ENCODE data around the gene ZNF638. TPM values are rescaled to one million over a fixed set of nuclear protein-coding genes. Genes with fewer than 3 reads are reported as not detected.
A peak's percentile ranks its signal among the peaks of the same experiment; 100 is the strongest.

Gene ZNF638, protein sequence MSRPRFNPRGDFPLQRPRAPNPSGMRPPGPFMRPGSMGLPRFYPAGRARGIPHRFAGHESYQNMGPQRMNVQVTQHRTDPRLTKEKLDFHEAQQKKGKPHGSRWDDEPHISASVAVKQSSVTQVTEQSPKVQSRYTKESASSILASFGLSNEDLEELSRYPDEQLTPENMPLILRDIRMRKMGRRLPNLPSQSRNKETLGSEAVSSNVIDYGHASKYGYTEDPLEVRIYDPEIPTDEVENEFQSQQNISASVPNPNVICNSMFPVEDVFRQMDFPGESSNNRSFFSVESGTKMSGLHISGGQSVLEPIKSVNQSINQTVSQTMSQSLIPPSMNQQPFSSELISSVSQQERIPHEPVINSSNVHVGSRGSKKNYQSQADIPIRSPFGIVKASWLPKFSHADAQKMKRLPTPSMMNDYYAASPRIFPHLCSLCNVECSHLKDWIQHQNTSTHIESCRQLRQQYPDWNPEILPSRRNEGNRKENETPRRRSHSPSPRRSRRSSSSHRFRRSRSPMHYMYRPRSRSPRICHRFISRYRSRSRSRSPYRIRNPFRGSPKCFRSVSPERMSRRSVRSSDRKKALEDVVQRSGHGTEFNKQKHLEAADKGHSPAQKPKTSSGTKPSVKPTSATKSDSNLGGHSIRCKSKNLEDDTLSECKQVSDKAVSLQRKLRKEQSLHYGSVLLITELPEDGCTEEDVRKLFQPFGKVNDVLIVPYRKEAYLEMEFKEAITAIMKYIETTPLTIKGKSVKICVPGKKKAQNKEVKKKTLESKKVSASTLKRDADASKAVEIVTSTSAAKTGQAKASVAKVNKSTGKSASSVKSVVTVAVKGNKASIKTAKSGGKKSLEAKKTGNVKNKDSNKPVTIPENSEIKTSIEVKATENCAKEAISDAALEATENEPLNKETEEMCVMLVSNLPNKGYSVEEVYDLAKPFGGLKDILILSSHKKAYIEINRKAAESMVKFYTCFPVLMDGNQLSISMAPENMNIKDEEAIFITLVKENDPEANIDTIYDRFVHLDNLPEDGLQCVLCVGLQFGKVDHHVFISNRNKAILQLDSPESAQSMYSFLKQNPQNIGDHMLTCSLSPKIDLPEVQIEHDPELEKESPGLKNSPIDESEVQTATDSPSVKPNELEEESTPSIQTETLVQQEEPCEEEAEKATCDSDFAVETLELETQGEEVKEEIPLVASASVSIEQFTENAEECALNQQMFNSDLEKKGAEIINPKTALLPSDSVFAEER (N-terminal part only)
- polyA plus RNA-seq (2013, experiment 1 of 4), result 167 TPM
- polyA plus RNA-seq (2013, experiment 2 of 4), result 175 TPM
- 171 TPM for polyA plus RNA-seq (2013, experiment 3 of 4)
- 189 TPM for polyA plus RNA-seq (2013, experiment 4 of 4)

DNA sequence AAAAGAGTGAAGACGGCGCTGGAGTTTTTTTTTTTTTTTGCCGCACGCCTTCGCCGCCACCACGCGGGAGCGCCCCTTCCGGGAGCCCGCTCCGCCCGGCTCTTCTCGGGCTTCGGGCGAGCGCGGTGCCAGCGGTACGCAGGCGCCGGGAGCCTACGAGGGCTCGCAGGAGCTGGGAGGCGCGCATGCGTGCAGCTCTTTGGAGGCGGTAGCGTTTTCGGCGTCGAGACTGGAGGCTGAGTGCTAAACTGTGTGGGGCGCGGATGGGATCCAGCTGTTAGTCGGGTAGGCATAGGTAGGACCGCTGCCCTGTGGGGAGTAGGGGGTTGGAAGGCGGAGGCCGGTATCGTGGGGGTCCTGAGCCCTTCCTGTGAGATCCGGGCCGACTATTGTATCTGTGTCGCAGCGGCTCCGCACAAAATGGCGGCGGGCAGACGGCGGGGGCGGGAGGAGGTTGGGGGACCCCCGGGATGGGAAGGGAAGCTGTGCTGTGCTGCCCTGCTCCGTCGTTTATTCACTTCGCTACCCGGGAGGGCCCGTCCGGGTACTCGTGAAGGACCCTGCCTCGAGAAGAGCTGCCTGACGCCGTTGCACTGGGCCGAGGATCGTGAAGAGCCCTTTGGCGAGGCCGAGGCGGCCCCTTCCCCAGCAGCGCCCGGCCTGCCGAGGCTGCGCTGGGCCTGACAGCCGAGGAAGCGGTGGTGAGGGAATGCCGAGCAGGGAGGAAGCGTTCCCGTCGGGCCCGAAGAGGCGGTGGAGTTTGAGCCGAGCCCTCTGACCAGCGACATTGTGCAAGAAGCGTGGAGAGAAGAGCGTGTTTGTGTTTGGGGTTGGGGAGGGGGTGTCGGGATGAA is at the start of gene ZNF638:
Gene ZNF638 (plus strand): TSS at position 202 of the 854 bp plus-strand sequence. CDS start 17,173 bp downstream, outside the sequence.
- peaks cover 5% of the 10 kb centered on the region for H3K4me1 ChIP-seq (ENCODE audit: control insufficient read depth, insufficient read depth, low read length)
- peak within 1 kb of the TSS; percentile 96 for H3K27ac ChIP-seq (ENCODE audit: insufficient read depth, low read depth, low read length, poor library complexity, severe bottlenecking)
- no peaks in the 10 kb centered on the region for H3K36me3 ChIP-seq (ENCODE audit: control insufficient read depth, insufficient read depth, low read length)
- 0% methylated on average over 82 of the region's 82 CpGs for WGBS, 2 experiments
- H3K27me3 ChIP-seq (ENCODE audit: control insufficient read depth, insufficient read depth, low read length, poor library complexity, severe bottlenecking), result no peaks in the 10 kb centered on the region
- H3K9me3 ChIP-seq (ENCODE audit: control insufficient read depth, low read length), result no peaks in the 10 kb centered on the region
- peak within 1 kb of the TSS; percentile 96 for H3K4me3 ChIP-seq (ENCODE audit: insufficient read depth, low read depth, low read length)

GRCh38 chr2:71281950-71282349 is 49.6 kb upstream of the ZNF638 start:
- no peaks in the 10 kb centered on the region for H3K9me3 ChIP-seq (ENCODE audit: control insufficient read depth, low read length)
- H3K36me3 ChIP-seq (ENCODE audit: control insufficient read depth, insufficient read depth, low read length), result no peaks in the 10 kb centered on the region
- peaks cover 12% of the 10 kb centered on the region for H3K4me1 ChIP-seq (ENCODE audit: control insufficient read depth, insufficient read depth, low read length)
- H3K27me3 ChIP-seq (ENCODE audit: control insufficient read depth, insufficient read depth, low read length, poor library complexity, severe bottlenecking), result peaks cover 20% of the 10 kb centered on the region
- 83 to 91% methylated on average over 4 of the region's 4 CpGs for WGBS, 2 experiments
- no peak overlapping the region for H3K4me3 ChIP-seq (ENCODE audit: insufficient read depth, low read depth, low read length)
- no peak overlapping the region for H3K27ac ChIP-seq (ENCODE audit: insufficient read depth, low read depth, low read length, poor library complexity, severe bottlenecking)

DNA sequence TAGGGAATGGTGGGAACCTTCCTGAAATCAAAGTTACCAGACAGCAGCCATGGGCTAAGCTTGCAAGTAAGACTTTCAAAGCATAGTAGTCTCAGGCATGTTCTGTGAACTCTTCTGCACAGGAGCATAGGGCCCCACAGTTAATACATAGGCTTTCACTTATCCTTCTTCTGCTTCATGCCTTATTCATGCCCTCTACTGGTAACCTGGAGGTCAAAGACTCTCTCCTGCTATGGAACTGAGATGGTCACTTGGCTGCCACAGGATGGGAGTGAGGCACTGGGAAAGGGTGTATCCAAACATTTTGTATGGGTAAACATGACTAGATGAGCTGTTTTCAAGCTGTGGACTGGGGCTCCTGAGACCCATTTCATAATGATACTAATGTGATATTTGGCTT is 49.1 kb upstream of the ZNF638 start:
- peaks cover 15% of the 10 kb centered on the region for H3K27me3 ChIP-seq (ENCODE audit: control insufficient read depth, insufficient read depth, low read length, poor library complexity, severe bottlenecking)
- H3K27ac ChIP-seq (ENCODE audit: insufficient read depth, low read depth, low read length, poor library complexity, severe bottlenecking), result no peak overlapping the region
- H3K9me3 ChIP-seq (ENCODE audit: control insufficient read depth, low read length), result no peaks in the 10 kb centered on the region
- H3K4me1 ChIP-seq (ENCODE audit: control insufficient read depth, insufficient read depth, low read length), result peaks cover 9% of the 10 kb centered on the region
- H3K4me3 ChIP-seq (ENCODE audit: insufficient read depth, low read depth, low read length), result no peak overlapping the region
- H3K36me3 ChIP-seq (ENCODE audit: control insufficient read depth, insufficient read depth, low read length), result no peaks in the 10 kb centered on the region

DNA sequence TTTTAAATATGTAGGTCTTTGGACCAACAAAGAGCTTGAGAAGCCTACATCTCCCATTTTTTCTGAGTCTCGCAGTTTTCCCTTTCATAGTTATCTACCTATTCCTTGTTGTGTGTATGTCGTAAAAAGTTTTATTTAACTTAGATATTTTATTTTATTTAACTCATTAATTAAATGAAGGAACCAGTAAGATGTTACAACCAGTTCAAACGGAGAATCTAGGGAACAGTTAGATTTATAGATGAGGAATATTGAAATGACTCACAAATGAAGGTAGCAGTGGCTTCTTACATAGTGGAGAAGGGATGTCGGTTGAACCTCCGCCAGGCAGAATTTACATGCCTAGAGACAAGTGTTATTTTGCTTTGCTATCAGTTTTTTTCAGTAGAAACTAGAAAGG is 48.5 kb upstream of the ZNF638 start:
- 93 to 98% methylated on average over 3 of the region's 5 CpGs for WGBS, 2 experiments
- no peaks in the 10 kb centered on the region for H3K9me3 ChIP-seq (ENCODE audit: control insufficient read depth, low read length)
- no peaks in the 10 kb centered on the region for H3K36me3 ChIP-seq (ENCODE audit: control insufficient read depth, insufficient read depth, low read length)
- peaks cover 2% of the 10 kb centered on the region for H3K4me1 ChIP-seq (ENCODE audit: control insufficient read depth, insufficient read depth, low read length)
- no peak overlapping the region for H3K27ac ChIP-seq (ENCODE audit: insufficient read depth, low read depth, low read length, poor library complexity, severe bottlenecking)
- H3K4me3 ChIP-seq (ENCODE audit: insufficient read depth, low read depth, low read length), result no peak overlapping the region
- peaks cover 8% of the 10 kb centered on the region for H3K27me3 ChIP-seq (ENCODE audit: control insufficient read depth, insufficient read depth, low read length, poor library complexity, severe bottlenecking)

- Histone ChIP-seq H3K27me3 (ENCODE audit: control insufficient read depth, insufficient read depth, low read length, poor library complexity, severe bottlenecking) (no peaks in the 10 kb centered on the region), H3K4me3 (ENCODE audit: insufficient read depth, low read depth, low read length) (no peak overlapping the region), H3K4me1 (ENCODE audit: control insufficient read depth, insufficient read depth, low read length) (no peaks in the 10 kb centered on the region), H3K9me3 (ENCODE audit: control insufficient read depth, low read length) (no peaks in the 10 kb centered on the region), H3K27ac (ENCODE audit: insufficient read depth, low read depth, low read length, poor library complexity, severe bottlenecking) (no peak overlapping the region), H3K36me3 (ENCODE audit: control insufficient read depth, insufficient read depth, low read length) (no peaks in the 10 kb centered on the region)
- WGBS, 2 experiments, result 92 to 94% methylated on average over 1 to 2 of the region's 2 CpGs
Measured at GRCh38 chr2:71285706-71286105, 45.9 kb upstream of the ZNF638 start.

DNA sequence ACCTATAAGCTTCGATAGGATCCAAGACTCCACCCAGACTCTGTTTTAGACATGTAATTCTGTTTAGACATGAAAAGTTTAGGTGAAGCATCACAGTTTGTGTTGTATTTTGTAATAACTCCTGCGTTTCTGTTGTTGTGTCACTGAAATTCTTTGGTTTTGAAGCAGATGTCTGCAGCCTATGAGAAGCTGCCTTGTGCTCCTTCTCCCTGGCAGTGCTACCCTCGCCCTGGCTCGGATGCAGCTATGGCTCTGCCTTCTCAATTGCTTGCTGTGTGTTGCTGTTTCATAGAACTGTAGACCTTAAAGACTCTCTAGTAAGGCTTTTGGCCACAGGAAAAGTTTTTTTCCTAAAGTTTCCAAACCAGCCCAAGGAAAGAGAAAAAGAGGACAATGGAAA is 40.2 kb upstream of the ZNF638 start:
- Histone ChIP-seq H3K27me3 (ENCODE audit: control insufficient read depth, insufficient read depth, low read length, poor library complexity, severe bottlenecking) (no peaks in the 10 kb centered on the region), H3K4me3 (ENCODE audit: insufficient read depth, low read depth, low read length) (no peak overlapping the region), H3K4me1 (ENCODE audit: control insufficient read depth, insufficient read depth, low read length) (no peaks in the 10 kb centered on the region), H3K36me3 (ENCODE audit: control insufficient read depth, insufficient read depth, low read length) (no peaks in the 10 kb centered on the region), H3K27ac (ENCODE audit: insufficient read depth, low read depth, low read length, poor library complexity, severe bottlenecking) (no peak overlapping the region), H3K9me3 (ENCODE audit: control insufficient read depth, low read length) (no peaks in the 10 kb centered on the region)
- WGBS, 2 experiments, result 89 to 91% methylated on average over 4 of the region's 4 CpGs

- Histone ChIP-seq H3K27ac (ENCODE audit: insufficient read depth, low read depth, low read length, poor library complexity, severe bottlenecking) (no peak overlapping the region), H3K9me3 (ENCODE audit: control insufficient read depth, low read length) (no peaks in the 10 kb centered on the region), H3K4me3 (ENCODE audit: insufficient read depth, low read depth, low read length) (no peak overlapping the region), H3K27me3 (ENCODE audit: control insufficient read depth, insufficient read depth, low read length, poor library complexity, severe bottlenecking) (no peaks in the 10 kb centered on the region), H3K4me1 (ENCODE audit: control insufficient read depth, insufficient read depth, low read length) (no peaks in the 10 kb centered on the region), H3K36me3 (ENCODE audit: control insufficient read depth, insufficient read depth, low read length) (no peaks in the 10 kb centered on the region)
- 77% methylated on average over 1 of the region's 1 CpG; no CpG with 5 or more reads in 1 of the 2 experiments for WGBS, 2 experiments
Measured at GRCh38 chr2:71292159-71292558, 39.4 kb upstream of the ZNF638 start.

DNA sequence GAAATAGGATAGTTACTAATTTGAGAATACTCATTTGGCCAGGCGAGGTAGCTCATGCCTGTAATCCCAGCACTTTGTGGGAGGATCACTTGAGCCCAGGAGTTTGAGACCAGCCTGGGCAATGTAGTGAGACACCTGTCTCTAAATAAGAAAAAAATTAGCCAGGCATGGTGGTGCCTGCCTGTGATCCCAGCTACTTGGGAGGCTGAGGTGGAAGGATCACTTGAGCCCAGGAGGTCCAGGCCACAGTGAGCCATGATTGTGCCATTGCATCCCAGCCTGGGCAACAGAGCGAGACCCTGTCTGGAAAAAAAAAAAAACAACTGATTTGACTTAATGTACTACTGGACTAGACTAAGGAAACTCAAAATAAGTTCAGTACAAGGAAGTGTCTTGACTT is 32.7 kb upstream of the ZNF638 start:
- WGBS, 2 experiments, result 87 to 90% methylated on average over 2 of the region's 2 CpGs
- H3K4me1 ChIP-seq (ENCODE audit: control insufficient read depth, insufficient read depth, low read length), result no peaks in the 10 kb centered on the region
- H3K4me3 ChIP-seq (ENCODE audit: insufficient read depth, low read depth, low read length), result no peak overlapping the region
- no peak overlapping the region for H3K27ac ChIP-seq (ENCODE audit: insufficient read depth, low read depth, low read length, poor library complexity, severe bottlenecking)
- no peaks in the 10 kb centered on the region for H3K36me3 ChIP-seq (ENCODE audit: control insufficient read depth, insufficient read depth, low read length)
- H3K27me3 ChIP-seq (ENCODE audit: control insufficient read depth, insufficient read depth, low read length, poor library complexity, severe bottlenecking), result no peaks in the 10 kb centered on the region
- H3K9me3 ChIP-seq (ENCODE audit: control insufficient read depth, low read length), result no peaks in the 10 kb centered on the region

GRCh38 chr2:71299507-71299906 is 32.1 kb upstream of the ZNF638 start:
- H3K36me3 ChIP-seq (ENCODE audit: control insufficient read depth, insufficient read depth, low read length), result no peaks in the 10 kb centered on the region
- 73 to 89% methylated on average over 2 of the region's 2 CpGs for WGBS, 2 experiments

More at GRCh38 chr2:71299507-71299906, 32.1 kb upstream of the ZNF638 start:
- Histone ChIP-seq H3K4me3 (ENCODE audit: insufficient read depth, low read depth, low read length) (no peak overlapping the region), H3K27me3 (ENCODE audit: control insufficient read depth, insufficient read depth, low read length, poor library complexity, severe bottlenecking) (no peaks in the 10 kb centered on the region), H3K27ac (ENCODE audit: insufficient read depth, low read depth, low read length, poor library complexity, severe bottlenecking) (no peak overlapping the region), H3K9me3 (ENCODE audit: control insufficient read depth, low read length) (no peaks in the 10 kb centered on the region), H3K4me1 (ENCODE audit: control insufficient read depth, insufficient read depth, low read length) (no peaks in the 10 kb centered on the region)

Measured in ectodermal cell (in vitro differentiated cells).